HepG2 (cell line): ENCODE measurements around the gene PTPRD.

Source experiments
- ARID2 ChIP-seq: sonication (generic); formaldehyde crosslinking; IDR thresholded peaks from 2 replicates; pipeline ENCODE4 v1.8.1; 2022; ENCODE audit warnings: mild to moderate bottlenecking, missing genetic modification reagents, borderline replicate concordance
- CREB3 ChIP-seq: sonication (generic); formaldehyde crosslinking; IDR thresholded peaks from 2 replicates; pipeline ENCODE4 v1.5.0; 2020; ENCODE audit warnings: missing genetic modification reagents
- HOMEZ ChIP-seq: IDR thresholded peaks from 2 replicates; pipeline ENCODE4 v1.6.1; 2016; ENCODE audit warnings: low read depth
- MLX ChIP-seq: IDR thresholded peaks from 2 replicates; pipeline ENCODE4 v1.6.1; 2016
- POLR2A ChIP-seq, 2 experiments: IDR thresholded peaks; 2 replicates each; pipeline ENCODE4 v1.6.1; 2011; ENCODE audit warnings: low read depth in 2 of 2, low read length in 2 of 2, mild to moderate bottlenecking in 1 of 2, moderate library complexity in 1 of 2; ENCODE audit not compliant: insufficient read depth in 1 of 2
- TBP ChIP-seq: sonication (generic); formaldehyde crosslinking; IDR thresholded peaks from 2 replicates; pipeline ENCODE4 v1.5.0; 2020; ENCODE audit warnings: missing genetic modification reagents
- ZBTB42 ChIP-seq: sonication (generic); formaldehyde crosslinking; IDR thresholded peaks from 2 replicates; pipeline ENCODE4 v1.5.0; 2020; ENCODE audit warnings: mild to moderate bottlenecking, missing genetic modification reagents
- ZBTB7B ChIP-seq: sonication (generic); formaldehyde crosslinking; IDR thresholded peaks from 2 replicates; pipeline ENCODE4 v1.4.0; 2020; ENCODE audit warnings: missing genetic modification reagents
- ZNF556 ChIP-seq: sonication (generic); formaldehyde crosslinking; IDR thresholded peaks from 2 replicates; pipeline ENCODE4 v1.4.0; 2020; ENCODE audit warnings: mild to moderate bottlenecking, missing genetic modification reagents, borderline replicate concordance

- TF ChIP-seq CREB3 (CRISPR knock-in tag) = no peak
- no peak for TF ChIP-seq MLX (CRISPR knock-in tag)
- no peak for TF ChIP-seq TBP (CRISPR knock-in tag)
- TF ChIP-seq POLR2A (IDR thresholded peaks at IDR 0.05; ENCODE audit: insufficient read depth in 1 of 2, low read depth in 2 of 2, low read length in 2 of 2) = no peak
- no peak for TF ChIP-seq ZNF556 (CRISPR knock-in tag)
- TF ChIP-seq ARID2 (CRISPR knock-in tag) = no peak
- TF ChIP-seq ZBTB42 = no peak
- TF ChIP-seq HOMEZ (CRISPR knock-in tag) = no peak
- no peak for TF ChIP-seq ZBTB7B (CRISPR knock-in tag)
Observed at GRCh38 chr9:10255758-10256157, 357.0 kb downstream of the PTPRD start.
